Measurements from ENCODE around the gene TTLL13. TPM values are rescaled to one million over a fixed set of nuclear protein-coding genes. Genes with fewer than 3 reads are reported as not detected.

TTLL13 gene
- total RNA-seq, 1 donor: under 0.01 TPM

DNA sequence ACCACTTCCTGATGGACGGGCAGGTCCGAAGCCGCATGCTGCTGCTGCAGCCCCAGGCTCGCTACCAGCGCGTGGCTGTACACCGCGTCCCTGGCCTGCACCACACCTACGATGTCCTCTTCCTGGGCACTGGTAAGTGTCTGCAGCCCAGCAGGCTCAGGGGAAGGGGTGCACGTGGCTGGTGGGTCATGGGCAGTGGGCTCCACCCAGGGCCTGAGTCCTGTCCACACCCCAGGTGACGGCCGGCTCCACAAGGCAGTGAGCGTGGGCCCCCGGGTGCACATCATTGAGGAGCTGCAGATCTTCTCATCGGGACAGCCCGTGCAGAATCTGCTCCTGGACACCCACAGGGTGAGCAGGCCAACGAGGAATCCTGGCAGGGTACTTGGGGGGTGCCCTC, 24.3 kb upstream of the TTLL13 start:
- DNase-seq (ENCODE audit: low read depth): no peak
- no peak overlapping the region for H3K4me3 ChIP-seq (ENCODE audit: low read depth, low read length)
- TF ChIP-seq CTCF (IDR thresholded peaks at IDR 0.05; ENCODE audit: insufficient read depth, low read depth, low read length): no peak

- no peak for TF ChIP-seq CTCF (IDR thresholded peaks at IDR 0.05; ENCODE audit: insufficient read depth, low read depth, low read length)
- no peak for DNase-seq (ENCODE audit: low read depth)
- H3K4me3 ChIP-seq (ENCODE audit: low read depth, low read length): no peak overlapping the region
These were observed 23.7 kb upstream of the TTLL13 start for GRCh38 chr15:90225504-90226234.

DNA sequence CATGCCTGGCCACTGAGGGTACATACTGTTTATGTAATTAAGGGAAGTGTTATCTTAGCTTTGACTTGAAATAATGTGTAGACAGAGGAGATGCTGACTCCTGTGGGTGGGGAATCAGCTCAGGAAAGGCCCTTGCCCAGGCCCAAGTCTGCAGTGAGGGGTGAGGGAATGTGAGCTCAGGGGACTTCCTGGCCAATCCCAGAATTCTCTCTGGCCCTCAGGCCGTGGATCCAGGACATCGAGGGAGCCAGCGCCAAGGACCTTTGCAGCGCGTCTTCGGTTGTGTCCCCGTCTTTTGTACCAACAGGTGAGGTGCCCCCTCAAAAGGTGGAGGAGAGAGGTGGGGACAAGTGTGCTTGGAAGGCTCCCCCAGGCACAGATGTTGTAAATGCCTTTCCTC, 22.0 kb upstream of the TTLL13 start:
- TF ChIP-seq CTCF (IDR thresholded peaks at IDR 0.05; ENCODE audit: insufficient read depth, low read depth, low read length): no peak
- no peak for DNase-seq (ENCODE audit: low read depth)
- H3K4me3 ChIP-seq (ENCODE audit: low read depth, low read length): no peak overlapping the region

- no peak for DNase-seq (ENCODE audit: low read depth)
- H3K4me3 ChIP-seq (ENCODE audit: low read depth, low read length): no peak overlapping the region
- no peak for TF ChIP-seq CTCF (IDR thresholded peaks at IDR 0.05; ENCODE audit: insufficient read depth, low read depth, low read length)
These were observed 21.3 kb upstream of the TTLL13 start for GRCh38 chr15:90227816-90228772.

DNA sequence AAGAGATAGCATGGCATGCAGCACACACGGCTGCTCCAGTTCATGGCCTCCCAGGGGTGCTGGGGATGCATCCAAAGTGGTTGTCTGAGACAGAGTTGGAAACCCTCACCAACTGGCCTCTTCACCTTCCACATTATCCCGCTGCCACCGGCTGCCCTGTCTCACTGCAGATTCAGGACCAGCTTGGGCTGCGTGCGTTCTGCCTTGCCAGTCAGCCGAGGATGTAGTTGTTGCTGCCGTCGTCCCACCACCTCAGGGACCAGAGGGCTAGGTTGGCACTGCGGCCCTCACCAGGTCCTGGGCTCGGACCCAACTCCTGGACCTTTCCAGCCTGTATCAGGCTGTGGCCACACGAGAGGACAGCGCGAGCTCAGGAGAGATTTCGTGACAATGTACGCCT, 20.4 kb upstream of the TTLL13 start:
- no peak overlapping the region for H3K4me3 ChIP-seq (ENCODE audit: low read depth, low read length)
- TF ChIP-seq CTCF (IDR thresholded peaks at IDR 0.05; ENCODE audit: insufficient read depth, low read depth, low read length): no peak
- DNase-seq (ENCODE audit: low read depth): no peak

- no peak overlapping the region for H3K4me3 ChIP-seq (ENCODE audit: low read depth, low read length)
- no peak for TF ChIP-seq CTCF (IDR thresholded peaks at IDR 0.05; ENCODE audit: insufficient read depth, low read depth, low read length)
- DNase-seq (ENCODE audit: low read depth): no peak
These were observed 19.3 kb upstream of the TTLL13 start for GRCh38 chr15:90230071-90230494.

All from fibroblast of villous mesenchyme (primary cell).